H1 (cell line): ENCODE data around the gene ARNT2. TPM values are rescaled to one million over a fixed set of nuclear protein-coding genes. Genes with fewer than 3 reads are reported as not detected.

Source experiments
- CTCF ChIA-PET: fragments of 300-600 bp; sonication (Branson Sonifier 250); formaldehyde crosslinking; loops from one replicate; lab custom pipeline; 2021; ENCODE audit not compliant: partially characterized antibody; lab: Charles Lee
- POLR2A ChIA-PET: fragments of 300-600 bp; sonication (Branson Sonifier 250); formaldehyde crosslinking; loops from one replicate; lab custom pipeline; 2021; ENCODE audit warnings: inconsistent platforms; ENCODE audit not compliant: partially characterized antibody; lab: Charles Lee
- DNase-seq, 2 experiments: peaks; one replicate each; pipeline versions ENCODE4 v3.0.0 to v3.0.0-alpha.2; 2010 to 2022; ENCODE audit warnings: low spot score in 2 of 2, low read depth in 1 of 2, mixed read lengths in 1 of 2
- FAIRE-seq: peaks from 2 replicates; lab custom pipeline; 2011; peaks lifted over from hg19 to GRCh38; lab: Jason Lieb, UNC
- H2AFZ ChIP-seq: 2 replicates; pipeline ENCODE4 v1.8.1; 2012; ENCODE audit warnings: low read length, inconsistent platforms
- H2AK5ac ChIP-seq: 2 replicates; pipeline ENCODE4 v1.6.1; 2013; ENCODE audit warnings: low read depth, low read length
- H2BK120ac ChIP-seq: replicated peaks from 2 replicates; pipeline ENCODE3; 2013; ENCODE audit warnings: low read depth, low read length, inconsistent platforms
- H2BK12ac ChIP-seq: 2 replicates; pipeline ENCODE4 v1.6.1; 2013; ENCODE audit warnings: low read depth, low read length
- H2BK15ac ChIP-seq: 2 replicates; pipeline ENCODE4 v1.6.1; 2013; ENCODE audit warnings: low read length
- H2BK20ac ChIP-seq: 2 replicates; pipeline ENCODE4 v1.6.1; 2013; ENCODE audit warnings: low read length
- H2BK5ac ChIP-seq: 2 replicates; pipeline ENCODE4 v1.6.1; 2013; ENCODE audit warnings: low read depth, low read length
- H3K14ac ChIP-seq: 2 replicates; pipeline ENCODE4 v1.6.1; 2013; ENCODE audit warnings: inconsistent platforms; ENCODE audit not compliant: insufficient read length
- H3K18ac ChIP-seq: 2 replicates; pipeline ENCODE4 v1.6.1; 2013; ENCODE audit warnings: low read length; ENCODE audit errors: extremely low read depth
- H3K23ac ChIP-seq: 2 replicates; pipeline ENCODE4 v1.6.1; 2013; ENCODE audit warnings: inconsistent platforms; ENCODE audit not compliant: insufficient read length
- H3K23me2 ChIP-seq: 2 replicates; pipeline ENCODE4 v1.6.1; 2013; ENCODE audit warnings: low read depth, low read length
- H3K27ac ChIP-seq: 2 replicates; pipeline ENCODE4 v1.6.1; 2011; ENCODE audit warnings: low read depth, low read length, inconsistent platforms
- H3K27me3 ChIP-seq, 4 experiments: replicated peaks in 1 of 4; 1 replicate in 1 of 4; 2 replicates in 3 of 4; pipeline versions ENCODE4 v1.6.1 to v1.8.1; 2011 to 2013; ENCODE audit warnings: low read length in 3 of 4, mild to moderate bottlenecking in 3 of 4, inconsistent platforms in 2 of 4, mixed read lengths in 2 of 4, moderate library complexity in 1 of 4; ENCODE audit not compliant: control insufficient read depth in 3 of 4, insufficient read depth in 3 of 4; ENCODE audit errors: extremely low read depth in 1 of 4
- H3K36me3 ChIP-seq, 4 experiments: 2 replicates each; pipeline versions ENCODE4 v1.6.1 to v1.8.1; 2011 to 2013; ENCODE audit warnings: mild to moderate bottlenecking in 4 of 4, low read length in 3 of 4, moderate library complexity in 2 of 4, control low read depth in 1 of 4, inconsistent platforms in 1 of 4; ENCODE audit not compliant: insufficient read depth in 4 of 4, control insufficient read depth in 2 of 4
- H3K4ac ChIP-seq: replicated peaks from 2 replicates; pipeline ENCODE3; 2013; ENCODE audit warnings: low read length, low read depth, mixed read lengths, inconsistent platforms; ENCODE audit not compliant: insufficient read length
- H3K4me1 ChIP-seq, 4 experiments: replicated peaks in 1 of 4; 1 replicate in 1 of 4; 2 replicates in 3 of 4; pipeline versions ENCODE4 v1.6.1 to v1.8.1; 2011 to 2013; ENCODE audit warnings: low read length in 3 of 4, inconsistent platforms in 2 of 4, mixed read lengths in 1 of 4; ENCODE audit not compliant: insufficient read depth in 4 of 4, control insufficient read depth in 3 of 4
- H3K4me2 ChIP-seq, 2 experiments: 2 replicates each; pipeline versions ENCODE4 v1.6.1 to v1.8.1; 2011 to 2013; ENCODE audit warnings: low read depth in 2 of 2, low read length in 2 of 2, control low read depth in 1 of 2, inconsistent platforms in 1 of 2, mild to moderate bottlenecking in 1 of 2; ENCODE audit not compliant: insufficient read depth in 1 of 2
- H3K4me3 ChIP-seq, 4 experiments: fragments of 200-600, 300-600 bp in 1 of 4; sonication (generic), shearing (Covaris generic), sonication (Bioruptor Twin) in 1 of 4; 2 replicates each; pipeline versions ENCODE4 v1.5.1 to v1.8.1; 2011 to 2016; ENCODE audit warnings: low read length in 4 of 4, low read depth in 3 of 4, control low read depth in 2 of 4, inconsistent platforms in 2 of 4, mild to moderate bottlenecking in 2 of 4, mixed read lengths in 1 of 4, moderate library complexity in 1 of 4; ENCODE audit not compliant: insufficient read depth in 2 of 4; ENCODE audit errors: extremely low read depth in 1 of 4
- H3K56ac ChIP-seq: replicated peaks from 2 replicates; pipeline ENCODE3; 2013; ENCODE audit warnings: low read depth, mild to moderate bottlenecking, mixed read lengths, low read length, inconsistent platforms; ENCODE audit not compliant: insufficient read length
- H3K79me1 ChIP-seq: 2 replicates; pipeline ENCODE4 v1.6.1; 2013; ENCODE audit warnings: low read depth, low read length, control low read depth
- H3K79me2 ChIP-seq, 2 experiments: 2 replicates each; pipeline versions ENCODE4 v1.6.1 to v1.8.1; 2012 to 2013; ENCODE audit warnings: low read length in 2 of 2, mild to moderate bottlenecking in 2 of 2, inconsistent platforms in 1 of 2; ENCODE audit not compliant: insufficient read depth in 2 of 2, control insufficient read depth in 1 of 2
- H3K9ac ChIP-seq, 4 experiments: replicated peaks in 1 of 4; 1 replicate in 1 of 4; 2 replicates in 3 of 4; pipeline versions ENCODE4 v1.6.1 to v1.8.1; 2011 to 2013; ENCODE audit warnings: low read depth in 3 of 4, low read length in 3 of 4, control low read depth in 2 of 4, mild to moderate bottlenecking in 2 of 4, moderate library complexity in 2 of 4, inconsistent platforms in 1 of 4; ENCODE audit errors: extremely low read depth in 1 of 4
- H3K9me3 ChIP-seq, 2 experiments: 2 replicates each; pipeline versions ENCODE4 v1.6.1 to v1.8.1; 2012 to 2013; ENCODE audit warnings: mild to moderate bottlenecking in 2 of 2, moderate library complexity in 2 of 2, control low read depth in 1 of 2, inconsistent platforms in 1 of 2, low read depth in 1 of 2, low read length in 1 of 2, mixed read lengths in 1 of 2; ENCODE audit not compliant: insufficient read depth in 2 of 2
- H4K20me1 ChIP-seq, 2 experiments: replicated peaks in 1 of 2; 2 replicates each; pipeline versions ENCODE3 to v1.8.1; 2011 to 2013; ENCODE audit warnings: inconsistent platforms in 2 of 2, low read length in 2 of 2, mild to moderate bottlenecking in 1 of 2; ENCODE audit not compliant: insufficient read depth in 2 of 2, control insufficient read depth in 1 of 2
- H4K5ac ChIP-seq: 2 replicates; pipeline ENCODE4 v1.6.1; 2013; ENCODE audit warnings: low read length, low read depth, mixed read lengths, inconsistent platforms; ENCODE audit not compliant: insufficient read length
- H4K8ac ChIP-seq: 2 replicates; pipeline ENCODE4 v1.8.0; 2013; ENCODE audit warnings: mild to moderate bottlenecking, moderate library complexity, low read length, inconsistent platforms; ENCODE audit not compliant: insufficient read depth; ENCODE audit errors: extremely low read depth
- H4K91ac ChIP-seq: replicated peaks from 2 replicates; pipeline ENCODE3; 2013; ENCODE audit warnings: low read length, mixed read lengths, inconsistent platforms; ENCODE audit not compliant: insufficient read length
- CBX8 ChIP-seq: fragments of 300-800, 300-1000 bp; sonication (generic); IDR thresholded peaks from 2 replicates; pipeline ENCODE4 v1.7.1; 2016; ENCODE audit warnings: low read depth, low read length, borderline replicate concordance
- CTBP2 ChIP-seq: IDR thresholded peaks from 2 replicates; pipeline ENCODE4 v1.7.0; 2011; ENCODE audit warnings: borderline replicate concordance, mild to moderate bottlenecking, moderate library complexity, mixed read lengths, low read length; ENCODE audit not compliant: insufficient read depth, insufficient read length
- EP300 ChIP-seq, 2 experiments: IDR thresholded peaks; 1 replicate in 1 of 2; 2 replicates in 1 of 2; pipeline ENCODE4 v1.6.1; 2011 to 2012; ENCODE audit warnings: low read depth in 2 of 2, low read length in 2 of 2, mild to moderate bottlenecking in 2 of 2, borderline replicate concordance in 1 of 2, inconsistent platforms in 1 of 2, moderate library complexity in 1 of 2
- RNF2 ChIP-seq: fragments of 200-900, 300-1000 bp; sonication (generic); IDR thresholded peaks from 2 replicates; pipeline ENCODE4 v1.7.1; 2016; ENCODE audit warnings: borderline replicate concordance, low read depth, mild to moderate bottlenecking, antibody characterized with exemption, low read length; ENCODE audit not compliant: poor library complexity, severe bottlenecking; ENCODE audit errors: missing control alignments
- SAP30 ChIP-seq: fragments of 300-600 bp; sonication (generic); IDR thresholded peaks from 2 replicates; pipeline ENCODE4 v1.7.1; 2012; ENCODE audit warnings: low read length, moderate library complexity, mild to moderate bottlenecking, inconsistent platforms; ENCODE audit not compliant: insufficient read depth, insufficient replicate concordance
- SP4 ChIP-seq: IDR thresholded peaks from 2 replicates; pipeline ENCODE4 v1.6.1; 2012; ENCODE audit warnings: low read length, inconsistent platforms
- TAF1 ChIP-seq: IDR thresholded peaks from 2 replicates; pipeline ENCODE4 v1.6.1; 2011; ENCODE audit warnings: mild to moderate bottlenecking, low read depth, low read length
- YY1 ChIP-seq: IDR thresholded peaks from 2 replicates; pipeline ENCODE4 v1.6.1; 2011; ENCODE audit warnings: low read depth, mild to moderate bottlenecking, low read length
- WGBS, 2 experiments: shearing (Covaris generic) in 1 of 2; methylation state at CpG; one replicate each; pipeline versions ENCODE4 v1.1.6 to v1.1.7; 2013 to 2015; ENCODE audit warnings: low lambda C conversion rate in 2 of 2, mixed read lengths in 2 of 2, inconsistent platforms in 1 of 2, low coverage in 1 of 2, missing lambda C conversion rate in 1 of 2; ENCODE audit not compliant: insufficient replicate concordance in 2 of 2, insufficient coverage in 1 of 2, insufficient read length in 1 of 2; ENCODE audit errors: extremely low coverage in 1 of 2, missing lambda C conversion rate in 1 of 2; 5-methylcytosine and 5-hydroxymethylcytosine counted together
- polyA plus RNA-seq, 7 experiments: library from polyadenylated mRNA; depleted of rRNA in 3 of 7; stranded (reverse) in 5 of 7; unstranded in 2 of 7; fragments of >200 nt in 5 of 7; fragments of 200-250 nt in 2 of 7; gene quantifications; 1 replicate in 5 of 7; 2 replicates in 1 of 7; 4 replicates in 1 of 7; pipeline versions ENCODE4 v1.2.1 to v1.2.3, GENCODE V29; 2011 to 2013; ENCODE audit warnings: missing spikeins in 2 of 7, mixed read lengths in 2 of 7
- total RNA-seq: library from RNA; stranded (reverse); fragmentation: NEBNext Ultra II Directional; extraction: Animal tissue kit (Norgen Biotek cat#: 25700); gene quantifications from 2 replicates; pipeline ENCODE4 v1.2.1, GENCODE V29; 2021

The ARNT2 gene
- total and polyA plus RNA-seq, 2 of the 8 experiments (the other 6 are each of a cell fraction or from before 2014, with no cell fraction given): 9.5 to 14.6 TPM

DNA sequence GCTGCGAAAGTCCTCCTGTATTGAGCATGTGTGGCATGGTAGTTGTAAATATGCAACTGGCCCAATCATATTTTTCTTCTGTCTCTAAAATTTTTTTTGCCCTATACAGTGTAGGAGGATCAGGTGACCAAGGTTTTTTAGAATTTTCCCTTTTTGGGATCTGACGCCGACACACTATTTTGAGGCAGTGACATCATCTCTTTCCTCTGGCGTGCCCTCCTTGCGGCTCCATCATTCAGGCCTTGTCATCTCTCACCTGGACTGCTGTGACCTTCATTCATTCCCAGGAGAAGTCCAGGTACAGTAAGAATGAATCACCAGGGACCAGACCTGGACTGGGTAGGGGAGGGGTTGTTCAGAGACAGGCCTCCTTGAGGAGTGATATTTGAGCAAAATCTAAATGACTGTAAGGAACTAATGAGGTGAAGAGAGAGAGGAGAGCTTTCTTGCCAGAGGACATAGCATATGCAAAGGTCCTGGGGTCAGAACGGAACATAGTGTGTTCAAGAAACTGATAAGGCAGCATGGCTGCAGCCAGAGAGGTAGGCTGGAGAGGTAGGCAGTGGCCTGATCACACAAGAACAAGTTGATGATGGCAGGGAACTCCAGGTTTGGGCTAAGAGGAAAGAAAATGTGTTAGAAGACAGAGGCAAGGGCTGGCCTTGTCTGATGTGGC is 38.7 kb downstream of the ARNT2 start:
- no peak overlapping the region for H3K4ac ChIP-seq
- peaks cover 13% of the 10 kb centered on the region; the same call in 1 of the 2 replicates for H3K23me2 ChIP-seq
- H2AFZ ChIP-seq: no peak overlapping the region
- no peak for FAIRE-seq
- H3K4me1 ChIP-seq: peaks cover 0 to 6% (median 1%) of the 10 kb centered on the region in 4 experiments; a peak in 2 of 7 replicates
- no peaks in the 10 kb centered on the region; a peak in 1 of 8 replicates for H3K36me3 ChIP-seq
- H3K27ac ChIP-seq: no peak overlapping the region
- H3K9ac ChIP-seq: no peak overlapping the region
- DNase-seq: no peak
- no peak overlapping the region for H2BK5ac ChIP-seq
- no peak overlapping the region for H3K4me2 ChIP-seq
- H2BK15ac ChIP-seq: no peak overlapping the region; the same call in 1 of the 2 replicates
- H4K20me1 ChIP-seq: peaks cover 0 to 15% of the 10 kb centered on the region in 2 experiments
- H3K79me1 ChIP-seq: peaks cover 8% of the 10 kb centered on the region
- no peak overlapping the region for H3K18ac ChIP-seq
- no peak overlapping the region for H2AK5ac ChIP-seq
- no peak overlapping the region for H2BK120ac ChIP-seq
- H3K23ac ChIP-seq: no peak overlapping the region
- H4K91ac ChIP-seq: no peak overlapping the region
- no peaks in the 10 kb centered on the region for H3K9me3 ChIP-seq
- WGBS, 2 experiments: 91% methylated on average over 6 of the region's 6 CpGs; no CpG with 5 or more reads in 1 of the 2 experiments
- no peak overlapping the region for H3K4me3 ChIP-seq
- H3K79me2 ChIP-seq: no peaks in the 10 kb centered on the region; a peak in 1 of 4 replicates
- TF ChIP-seq RNF2 (no peak), CBX8 (no peak), SAP30 (no peak), EP300 (IDR thresholded peaks at IDR 0.05; ENCODE audit: borderline replicate concordance in 1 of 2, low read depth in 2 of 2, low read length in 2 of 2) (no peak), YY1 (no peak), SP4 (no peak), TAF1 (no peak), CTBP2 (no peak)
- H4K5ac ChIP-seq: no peak overlapping the region
- no peak overlapping the region for H3K14ac ChIP-seq
- H3K56ac ChIP-seq: no peak overlapping the region
- H4K8ac ChIP-seq: no peak overlapping the region
- H2BK12ac ChIP-seq: no peak overlapping the region
- H3K27me3 ChIP-seq: peaks cover 0 to 2% (median 0%) of the 10 kb centered on the region in 4 experiments; a peak in 1 of 7 replicates
- ChIA-PET POLR2A (no interaction called here), CTCF (interaction anchor here (0.7 to 1.7 kb wide), 3 partner anchors 14 to 389 kb away, joined by 3 to 6 read pairs (median 4); no protein-coding TSS in a partner anchor)
- no peak overlapping the region for H2BK20ac ChIP-seq
